Limb (tissue), 2 donors: ENCODE data around the gene THEMIS2.
"Not testable (repeated sequence)": the region's sequence is repeated elsewhere in the genome, so short reads cannot be mapped to it uniquely, and the experiment has no call there.

ENCODE experiments used
- DNase-seq, 2 donors: peaks; one replicate each; pipeline ENCODE4 v3.0.0-alpha.2; 2016; ENCODE audit errors: extremely low spot score in 2 of 2

The THEMIS2 gene

DNA sequence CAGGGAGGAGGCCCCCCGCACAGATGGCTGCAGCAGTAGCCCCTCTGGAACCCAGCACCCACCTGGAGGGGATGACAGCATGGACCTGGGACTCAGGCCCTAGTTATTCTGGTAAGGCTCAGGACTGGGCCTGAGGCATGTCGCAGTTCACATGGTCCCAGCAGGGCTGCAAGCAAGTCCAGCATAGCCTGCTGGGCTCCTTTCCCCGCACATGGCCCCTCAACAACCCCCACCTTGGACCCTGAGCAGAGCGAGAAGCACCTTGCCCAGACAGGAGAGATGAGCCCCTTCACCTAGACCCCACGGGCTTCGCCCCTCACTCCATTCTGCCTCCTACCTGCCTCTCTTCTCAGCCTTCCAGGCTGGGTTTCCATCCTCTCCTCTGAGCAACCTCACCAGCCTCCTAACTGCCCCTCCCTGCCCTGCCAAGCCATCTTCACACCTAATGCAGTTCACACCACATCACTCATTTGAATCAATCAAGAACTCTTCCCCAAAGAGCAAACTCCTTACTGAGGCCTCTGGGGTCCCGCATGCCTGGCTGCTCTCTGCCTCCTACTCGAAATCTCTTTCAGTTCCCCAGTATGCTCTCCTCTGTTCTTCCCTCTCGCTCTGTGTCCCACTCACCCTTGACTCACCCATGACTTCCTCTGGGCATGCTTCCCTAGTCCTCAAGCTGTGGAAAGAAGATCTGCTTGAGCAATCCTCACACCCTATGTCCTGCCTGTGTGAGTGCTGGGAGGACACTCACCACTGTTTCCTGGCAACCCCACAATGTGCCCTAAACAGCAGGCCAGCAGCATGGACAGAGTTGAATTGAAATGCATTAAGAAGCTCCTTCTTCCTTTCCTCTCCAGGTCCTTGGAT is 9.4 kb upstream of the THEMIS2 start:
- DNase-seq = no peak

GRCh38 chr1:27863538-27863915 is 8.8 kb upstream of the THEMIS2 start:
- DNase-seq = no peak

DNA sequence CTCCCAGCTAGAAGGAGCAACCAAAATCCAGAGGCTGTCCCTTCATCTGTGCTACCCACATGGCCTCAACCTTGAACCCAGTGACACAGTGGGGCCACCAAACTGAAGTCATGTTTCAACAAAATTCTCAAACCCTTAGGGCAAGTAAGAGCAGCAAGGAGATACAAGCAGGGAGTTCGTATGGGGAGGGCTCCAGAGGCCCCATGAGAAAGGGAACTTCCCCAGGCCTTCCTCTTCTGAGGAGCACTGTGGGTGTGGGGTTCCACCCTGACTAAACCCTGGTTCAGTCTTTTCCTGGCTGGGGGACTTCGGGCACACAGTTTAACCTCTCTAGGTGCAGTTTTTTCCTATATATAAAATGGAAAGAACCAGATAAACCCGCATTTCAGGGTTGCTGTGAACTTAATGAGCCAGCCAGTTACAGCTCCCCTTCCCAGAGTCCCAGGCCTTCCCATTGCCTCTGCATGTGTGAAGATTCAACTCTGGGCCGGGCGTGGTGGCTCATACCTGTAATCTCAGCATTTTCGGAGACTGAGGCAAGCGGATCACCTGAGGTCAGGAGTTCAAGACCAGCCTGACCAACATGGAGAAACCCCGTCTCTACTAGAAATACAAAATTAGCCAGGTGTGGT is 8.0 kb upstream of the THEMIS2 start:
- no peak for DNase-seq

DNA sequence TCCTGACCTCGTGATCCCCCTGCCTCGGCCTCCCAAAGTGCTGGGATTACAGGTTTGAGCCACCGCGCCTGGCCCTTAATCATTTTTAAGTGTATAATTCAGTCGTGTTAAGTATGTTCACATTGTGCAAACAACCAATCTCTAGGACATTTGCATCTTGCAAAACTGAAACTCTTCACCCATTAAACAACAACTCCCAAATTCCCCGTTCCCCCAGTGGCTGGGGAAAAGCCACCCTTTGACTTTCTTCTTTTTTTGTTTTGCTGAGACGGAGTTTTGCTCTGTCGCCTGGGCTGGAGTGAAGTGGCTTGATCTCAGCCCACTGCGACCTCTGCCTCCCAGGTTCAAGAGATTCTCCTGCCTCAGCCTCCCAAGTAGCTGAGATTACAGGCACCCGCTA is 6.5 kb upstream of the THEMIS2 start:
- DNase-seq = no peak

DNA sequence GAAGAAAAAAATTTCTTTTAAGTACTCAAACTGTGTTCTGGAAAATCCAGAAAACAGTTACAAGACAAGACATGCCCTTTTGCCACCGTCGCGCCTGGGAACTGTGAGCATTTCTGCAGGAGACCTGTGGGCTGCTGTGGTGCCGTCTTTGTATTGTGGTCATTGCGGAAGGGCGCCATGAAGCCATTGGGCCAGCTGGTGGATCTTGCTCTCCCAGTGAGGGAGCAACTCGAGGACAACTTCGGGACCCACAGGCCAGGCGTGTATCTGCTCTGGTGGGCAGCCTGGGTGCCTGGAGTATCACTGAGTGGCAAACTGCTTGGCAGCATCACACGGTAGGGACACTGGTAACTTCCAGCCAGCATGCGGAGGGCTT is 3.8 kb upstream of the THEMIS2 start:
- DNase-seq = no peak

DNA sequence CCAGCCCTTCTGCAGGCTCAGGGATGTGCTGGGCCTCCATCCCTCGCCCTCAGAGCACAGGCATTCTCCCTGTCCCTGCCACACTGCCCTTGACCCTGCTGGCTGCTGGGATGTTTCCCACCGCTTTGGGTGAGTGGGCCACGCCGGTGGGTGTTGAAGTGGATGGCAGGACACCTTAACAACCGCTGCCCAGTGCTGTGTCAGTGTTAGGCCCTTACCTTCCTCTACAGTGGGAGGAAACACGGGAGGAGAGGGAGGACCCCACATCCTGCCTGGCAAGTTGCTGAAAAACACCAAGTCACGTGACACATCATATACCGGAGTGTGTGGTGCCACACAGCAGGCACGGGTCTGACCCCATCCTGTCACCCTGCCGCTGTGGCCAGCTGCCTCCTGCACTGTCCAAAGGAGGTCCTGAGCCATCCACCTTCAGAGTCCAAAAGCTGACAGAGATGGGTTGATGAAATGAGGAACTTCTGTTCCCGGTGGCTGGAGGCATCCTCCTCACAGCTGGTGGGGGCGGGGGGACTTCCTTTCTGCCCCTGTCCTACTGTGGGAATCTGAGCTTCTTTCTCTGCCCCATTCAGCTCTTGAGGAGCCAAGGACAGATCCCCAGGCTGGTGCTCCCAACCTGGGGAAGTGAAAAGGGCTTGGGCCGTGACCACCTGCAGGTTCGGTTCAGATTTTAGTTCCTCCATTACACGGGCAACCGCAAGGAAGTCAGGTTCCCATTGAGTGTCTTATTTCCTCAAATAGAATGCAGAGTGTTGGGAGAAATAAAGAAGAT is 3.2 kb upstream of the THEMIS2 start:
- no peak for DNase-seq

- no peak for DNase-seq
Measured at GRCh38 chr1:27869719-27870085, 2.6 kb upstream of the THEMIS2 start.

GRCh38 chr1:27871076-27871475 is 1.3 kb upstream of the THEMIS2 start:
- DNase-seq = not testable (repeated sequence)

DNA sequence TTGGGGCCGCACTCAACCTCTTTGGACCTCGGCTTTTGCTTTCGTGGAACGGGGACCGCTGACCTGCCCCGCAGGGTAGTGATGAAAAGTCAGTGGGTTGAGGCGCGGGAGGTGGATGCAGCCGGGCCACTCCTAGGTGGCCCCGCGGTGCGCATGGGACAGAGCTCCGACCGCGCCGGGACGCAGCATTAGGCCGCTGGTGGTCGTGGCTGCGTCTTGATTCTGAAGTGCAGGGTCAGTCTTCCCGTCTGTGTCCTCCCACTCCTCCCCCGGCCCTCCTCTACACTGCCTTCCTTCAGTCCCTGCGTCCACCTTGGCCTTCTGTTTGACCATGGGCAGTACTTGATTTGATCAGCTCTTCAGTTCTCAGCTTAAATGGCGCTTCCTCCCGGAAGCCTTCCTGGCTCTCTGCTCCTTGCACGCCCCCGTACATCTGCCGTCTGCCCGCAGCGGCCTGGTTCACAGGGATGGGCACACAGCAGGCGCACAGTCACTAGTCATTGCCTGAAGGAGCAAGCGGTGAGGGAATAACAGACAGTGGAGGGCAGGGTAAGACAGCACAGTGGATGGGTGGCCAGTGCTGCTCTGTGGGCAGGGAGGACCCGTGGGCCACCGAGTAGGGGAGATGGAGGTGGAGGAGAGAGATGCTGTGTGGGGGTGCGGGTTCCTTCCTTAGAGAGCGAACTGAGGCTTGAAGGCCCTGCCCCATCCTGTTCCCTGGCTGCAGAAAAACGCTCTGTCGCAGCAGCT is 633 bp downstream of the THEMIS2 start:
- no peak for DNase-seq

DNA sequence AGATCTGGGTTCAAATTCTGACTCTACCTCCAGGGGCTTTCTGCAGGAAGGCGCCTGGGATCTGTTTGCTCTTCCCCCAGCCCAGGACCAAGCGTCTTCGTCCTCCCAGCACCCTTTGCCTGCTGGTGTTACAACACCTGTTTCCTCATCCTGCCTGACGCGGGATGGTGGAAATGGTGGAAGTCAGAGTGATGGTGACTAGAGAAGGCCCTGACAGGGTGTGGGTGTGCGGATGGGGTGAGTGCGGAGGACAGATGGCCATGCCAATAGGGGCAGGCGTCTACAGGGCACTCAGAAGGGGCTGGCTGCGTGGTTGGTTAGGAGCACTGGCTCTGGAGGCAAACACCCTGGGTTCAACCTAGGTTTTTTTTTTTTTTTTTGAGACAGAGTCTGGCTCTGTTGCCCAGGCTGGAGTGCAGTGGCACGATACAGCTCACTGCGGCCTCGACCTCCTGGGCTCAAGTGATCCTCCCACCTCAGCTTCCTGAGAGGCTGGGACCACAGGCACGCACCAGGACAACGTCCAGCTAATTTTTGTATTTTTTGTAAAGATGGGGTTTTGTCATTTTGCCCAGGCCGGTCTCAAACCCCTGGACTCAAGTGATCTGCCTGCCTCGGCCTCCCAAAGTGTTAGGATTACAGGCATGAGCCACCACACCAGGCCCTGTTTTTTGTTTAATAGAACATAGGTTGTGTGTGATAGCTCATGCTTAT is 1.5 kb downstream of the THEMIS2 start:
- no peak for DNase-seq

- DNase-seq = no peak
Measured at GRCh38 chr1:27876341-27877114, 4.2 kb downstream of the THEMIS2 start.

DNA sequence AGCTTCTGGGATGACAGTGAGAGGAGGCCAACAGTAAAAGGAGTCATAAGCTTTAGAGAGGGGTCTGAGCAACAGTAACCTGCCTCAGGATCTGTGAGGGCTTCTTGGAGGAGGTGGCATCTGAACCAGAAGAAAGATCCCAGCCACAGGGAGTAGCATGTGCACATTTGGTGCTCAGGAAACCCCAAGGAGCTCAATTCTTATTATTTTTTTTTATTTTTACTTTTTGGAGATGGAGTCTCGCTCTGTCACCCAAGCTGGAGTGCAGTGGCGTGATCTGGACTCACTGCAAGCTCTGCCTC is 4.7 kb downstream of the THEMIS2 start:
- no peak for DNase-seq

DNA sequence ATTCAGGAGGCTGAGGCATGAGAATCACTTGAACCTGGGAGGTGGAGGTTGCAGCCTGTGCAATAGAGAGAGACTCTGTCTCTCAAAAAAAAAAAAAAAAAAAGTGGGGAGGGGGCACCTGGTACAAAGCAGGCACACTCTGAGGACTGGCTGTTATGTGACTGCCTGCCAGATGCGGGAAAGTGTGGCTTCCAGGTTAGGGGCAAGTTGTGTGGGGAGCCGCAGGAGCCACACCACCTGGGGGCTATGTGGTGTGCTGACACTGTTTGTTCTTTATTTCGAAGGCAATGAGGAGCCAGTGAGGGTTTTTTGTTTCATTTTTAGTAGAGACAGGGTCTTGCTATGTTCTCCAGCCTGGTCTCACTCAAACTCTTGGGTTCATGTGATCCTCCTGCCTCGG is 5.7 kb downstream of the THEMIS2 start:
- DNase-seq = no peak

DNA sequence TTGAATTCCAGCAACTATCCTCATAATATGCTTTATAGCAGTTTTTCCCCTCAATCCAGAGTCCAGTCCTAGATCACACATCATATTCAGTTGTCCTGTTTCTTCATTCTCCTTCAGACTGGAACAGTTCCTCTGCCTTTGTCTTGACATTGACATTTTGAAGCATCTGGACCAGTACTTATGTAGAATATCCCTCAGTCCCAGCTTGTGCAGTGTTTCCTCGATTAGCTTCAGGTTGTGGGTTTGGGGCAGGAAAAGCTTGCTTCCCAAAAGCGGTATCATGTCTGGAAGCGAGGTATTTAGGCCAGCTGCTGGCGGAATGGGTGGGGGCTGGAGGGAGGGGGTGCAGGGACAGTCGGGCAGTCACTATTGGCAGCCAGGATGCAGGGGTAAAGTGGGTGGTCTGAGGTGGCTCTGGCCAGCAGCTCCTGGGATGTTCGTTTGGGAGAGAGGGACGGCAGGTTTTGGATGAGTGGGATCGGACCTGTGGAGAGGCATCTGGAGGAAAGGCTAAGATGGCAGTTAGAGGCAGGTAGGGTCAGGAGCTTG is 6.5 kb downstream of the THEMIS2 start:
- no peak for DNase-seq

DNA sequence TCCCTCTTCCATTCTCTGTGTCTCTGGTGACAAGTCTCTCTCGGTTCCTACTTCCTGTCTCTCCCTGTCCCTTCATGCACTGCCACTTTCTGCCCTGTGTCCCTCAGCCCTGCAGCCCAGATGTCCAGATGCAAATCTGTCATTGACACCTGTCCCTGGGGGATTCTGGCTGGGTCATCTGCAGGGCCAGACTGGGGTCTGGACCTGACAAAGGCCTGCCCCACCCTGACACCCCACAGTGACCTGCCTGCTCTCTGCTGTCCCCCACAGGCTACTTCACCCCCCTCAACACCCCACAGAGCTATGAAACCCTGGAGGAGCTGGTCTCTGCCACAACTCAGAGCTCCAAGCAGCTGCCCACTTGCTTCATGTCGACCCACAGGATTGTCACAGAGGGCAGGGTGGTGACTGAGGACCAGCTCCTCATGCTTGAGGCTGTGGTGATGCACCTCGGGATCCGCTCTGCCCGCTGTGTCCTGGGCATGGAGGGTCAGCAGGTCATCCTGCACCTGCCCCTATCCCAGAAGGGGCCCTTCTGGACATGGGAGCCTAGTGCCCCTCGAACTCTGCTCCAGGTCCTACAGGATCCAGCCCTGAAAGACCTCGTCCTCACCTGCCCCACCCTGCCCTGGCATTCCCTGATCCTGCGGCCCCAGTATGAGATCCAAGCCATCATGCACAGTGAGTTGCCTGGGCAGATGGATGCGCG is 7.2 kb downstream of the THEMIS2 start:
- no peak for DNase-seq

DNA sequence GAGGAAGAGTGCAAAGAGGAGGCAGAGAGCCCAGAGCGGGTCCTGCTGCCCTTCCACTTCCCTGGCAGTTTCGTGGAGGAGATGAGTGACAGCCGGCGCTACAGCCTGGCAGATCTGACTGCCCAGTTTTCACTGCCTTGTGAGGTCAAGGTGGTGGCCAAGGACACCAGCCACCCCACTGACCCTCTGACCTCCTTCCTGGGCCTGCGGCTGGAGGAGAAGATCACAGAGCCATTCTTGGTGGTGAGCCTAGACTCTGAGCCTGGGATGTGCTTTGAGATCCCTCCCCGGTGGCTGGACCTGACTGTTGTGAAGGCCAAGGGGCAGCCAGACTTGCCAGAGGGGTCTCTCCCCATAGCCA is 10.2 kb downstream of the THEMIS2 start:
- no peak for DNase-seq

- DNase-seq = no peak
Measured at GRCh38 chr1:27883536-27883935, 11.2 kb downstream of the THEMIS2 start.

- no peak for DNase-seq
Measured at GRCh38 chr1:27884006-27884954, 11.9 kb downstream of the THEMIS2 start.

GRCh38 chr1:27885114-27885528 is 12.8 kb downstream of the THEMIS2 start:
- DNase-seq = no peak
